GM21447 (cell line): ENCODE data around the gene BAX.

Source experiments
- ATAC-seq: cut with Tn5 transposase; IDR thresholded peaks from one replicate; pipeline ENCODE4 v1.9.1; 2021; ENCODE audit not compliant: unreplicated experiment

BAX gene

GRCh38 chr19:48961673-48962028 lies 7.0 kb downstream of the BAX start:
- no peak for ATAC-seq

DNA sequence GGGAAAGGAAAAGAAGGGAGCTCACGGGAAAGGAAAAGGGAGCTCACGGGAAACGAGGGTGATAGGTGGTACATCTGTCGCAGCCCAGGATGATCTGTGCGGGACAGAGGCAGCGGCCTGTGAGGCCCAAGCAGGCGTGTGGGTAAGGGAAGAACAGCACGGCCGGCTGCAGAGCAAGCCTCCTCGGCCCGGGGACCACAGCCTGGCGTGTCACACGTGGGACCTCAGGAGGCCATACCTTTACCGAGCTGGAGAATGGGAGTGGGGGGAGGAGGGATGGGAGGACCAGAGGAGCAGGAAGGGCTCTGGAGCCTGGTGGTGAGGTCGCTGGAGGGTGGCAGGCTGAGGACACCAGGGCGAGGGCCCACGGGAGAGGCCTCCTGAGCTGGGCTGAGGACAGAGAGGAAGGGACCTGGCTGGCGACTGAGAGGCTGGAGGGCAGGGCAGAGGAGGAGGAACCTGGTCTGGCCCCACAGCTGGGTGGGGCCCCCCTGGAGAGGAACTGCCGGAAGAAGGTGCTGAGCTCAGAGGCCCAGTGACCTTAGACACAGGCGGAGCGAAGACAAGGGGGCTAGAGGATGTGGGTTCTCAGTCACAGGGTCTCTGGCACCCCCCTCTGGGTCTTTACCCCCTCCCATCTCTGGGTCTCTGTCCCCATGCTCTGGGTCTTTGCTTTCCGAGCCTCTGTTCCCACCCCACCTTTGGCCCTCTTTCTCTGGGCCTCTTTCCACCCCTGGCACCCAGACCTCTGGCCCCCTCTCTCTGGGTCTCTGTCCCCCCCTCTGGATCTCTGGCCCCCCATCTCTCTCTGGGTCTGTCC lies 7.6 kb downstream of the BAX start:
- ATAC-seq = no peak

- no peak for ATAC-seq
Measured at GRCh38 chr19:48962849-48963165, 8.1 kb downstream of the BAX start.

DNA sequence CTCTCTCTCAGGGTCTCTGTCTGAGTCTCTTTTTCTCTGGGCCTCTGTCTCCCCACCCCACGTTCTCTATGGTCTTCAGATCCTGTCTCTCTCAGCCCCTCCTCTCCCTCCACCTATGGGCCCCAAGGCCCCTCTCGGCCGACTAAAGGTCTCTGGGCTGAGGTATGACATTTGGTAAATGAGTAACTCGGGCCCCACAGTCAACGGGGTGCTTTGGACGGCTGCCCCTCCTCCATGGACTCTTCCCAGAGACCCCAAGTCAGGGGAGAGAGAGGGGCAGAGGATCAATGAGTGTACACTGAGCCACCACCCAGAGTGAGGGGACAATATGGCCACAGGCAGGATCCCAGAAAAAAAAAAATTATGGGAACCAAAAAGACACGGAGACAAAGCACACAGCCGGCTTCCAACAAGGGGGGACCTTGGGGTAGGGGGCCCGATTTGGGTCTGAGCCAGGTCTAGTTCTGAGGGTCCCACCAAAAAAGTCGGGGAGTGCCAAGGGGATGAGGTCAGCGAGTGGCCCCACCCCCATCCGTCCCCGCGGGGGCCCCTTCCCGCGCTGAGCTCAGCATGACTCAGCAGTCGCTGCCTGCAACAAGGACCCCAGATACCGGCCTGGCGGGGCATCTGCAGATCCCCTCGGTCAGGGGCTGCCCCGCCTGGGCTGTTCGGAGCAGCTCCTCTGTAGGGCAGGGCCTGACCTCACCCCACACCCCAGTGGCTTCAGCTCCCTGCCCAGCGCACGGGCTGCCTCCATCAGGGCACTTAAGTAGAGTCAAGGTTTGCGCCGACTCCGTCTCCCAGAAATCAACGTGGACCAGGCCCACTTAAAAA lies 8.9 kb downstream of the BAX start:
- peak; percentile 32 for ATAC-seq

DNA sequence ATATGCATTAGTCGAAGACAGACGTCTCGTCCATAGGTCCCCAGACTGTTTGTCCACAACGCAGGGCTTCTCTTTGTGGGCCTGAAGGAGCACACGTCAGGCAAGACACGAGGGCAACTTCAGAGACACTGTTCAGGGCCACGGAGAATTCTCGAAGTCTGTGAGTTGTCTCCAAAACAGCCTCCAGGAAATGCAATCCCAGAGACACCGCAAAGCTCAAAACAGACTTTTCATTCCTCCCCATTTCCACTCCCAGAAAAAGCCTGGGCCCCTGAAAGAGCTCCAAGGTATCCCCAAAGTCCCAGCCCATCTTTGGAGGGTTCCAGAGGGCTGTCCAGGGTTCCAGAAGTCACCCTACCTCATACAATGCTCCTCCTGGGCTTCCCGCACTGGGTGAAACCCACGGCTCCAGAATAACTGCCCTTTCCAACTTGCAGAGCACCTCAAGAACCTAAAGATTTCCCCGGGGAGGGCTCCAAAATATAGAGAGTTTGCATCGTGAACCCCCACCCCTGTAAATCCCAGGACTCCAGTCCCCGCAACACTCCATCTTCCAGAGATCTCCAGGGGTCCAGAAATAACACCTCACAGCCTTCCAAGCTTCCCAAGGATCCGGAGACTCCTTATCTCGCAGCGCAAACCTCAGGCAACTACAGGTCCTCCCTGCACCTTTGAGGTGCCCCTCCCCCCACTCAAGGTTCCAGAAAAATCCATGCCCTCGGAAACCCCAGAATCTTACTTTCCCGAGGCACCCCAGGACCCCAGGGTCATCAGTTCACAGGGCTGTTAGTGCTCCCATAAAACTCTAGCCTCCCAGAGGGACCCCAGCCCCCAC lies 9.7 kb downstream of the BAX start:
- ATAC-seq = no peak

- peak; percentile 35 for ATAC-seq
Measured at GRCh38 chr19:48965040-48965805, 10.5 kb downstream of the BAX start, which contains the start of gene FTL. FTL (plus strand) TSS chr19:48965309; CDS start chr19:48965508, 199 bp downstream.

DNA sequence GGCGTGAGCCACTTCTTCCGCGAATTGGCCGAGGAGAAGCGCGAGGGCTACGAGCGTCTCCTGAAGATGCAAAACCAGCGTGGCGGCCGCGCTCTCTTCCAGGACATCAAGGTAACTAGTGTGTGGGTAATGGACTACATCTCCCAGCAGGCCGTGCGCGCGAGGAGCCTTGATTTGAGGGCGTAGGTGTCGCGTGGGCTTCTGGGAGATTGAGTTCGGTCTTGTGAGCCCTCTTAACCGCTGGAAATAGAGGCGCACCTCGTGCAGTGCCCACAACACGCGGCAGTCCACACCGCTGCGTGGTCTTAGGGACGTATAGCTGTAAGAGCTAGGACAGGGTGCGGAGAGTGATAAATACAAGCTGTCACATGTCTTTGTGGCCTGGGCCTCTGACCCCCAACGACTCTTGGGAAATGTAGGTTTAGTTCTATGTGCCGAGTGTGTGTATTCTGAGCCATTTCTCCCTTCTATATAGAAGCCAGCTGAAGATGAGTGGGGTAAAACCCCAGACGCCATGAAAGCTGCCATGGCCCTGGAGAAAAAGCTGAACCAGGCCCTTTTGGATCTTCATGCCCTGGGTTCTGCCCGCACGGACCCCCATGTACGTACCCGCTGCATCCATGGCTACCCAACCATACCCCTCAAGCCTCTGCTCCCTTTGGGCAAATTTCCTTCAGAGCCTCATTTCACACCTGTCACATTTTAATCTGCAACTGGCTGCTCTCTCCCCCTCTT lies 11.3 kb downstream of the BAX start:
- ATAC-seq = peak; percentile 16

- ATAC-seq = no peak
Measured at GRCh38 chr19:48966541-48967345, 12.1 kb downstream of the BAX start.

DNA sequence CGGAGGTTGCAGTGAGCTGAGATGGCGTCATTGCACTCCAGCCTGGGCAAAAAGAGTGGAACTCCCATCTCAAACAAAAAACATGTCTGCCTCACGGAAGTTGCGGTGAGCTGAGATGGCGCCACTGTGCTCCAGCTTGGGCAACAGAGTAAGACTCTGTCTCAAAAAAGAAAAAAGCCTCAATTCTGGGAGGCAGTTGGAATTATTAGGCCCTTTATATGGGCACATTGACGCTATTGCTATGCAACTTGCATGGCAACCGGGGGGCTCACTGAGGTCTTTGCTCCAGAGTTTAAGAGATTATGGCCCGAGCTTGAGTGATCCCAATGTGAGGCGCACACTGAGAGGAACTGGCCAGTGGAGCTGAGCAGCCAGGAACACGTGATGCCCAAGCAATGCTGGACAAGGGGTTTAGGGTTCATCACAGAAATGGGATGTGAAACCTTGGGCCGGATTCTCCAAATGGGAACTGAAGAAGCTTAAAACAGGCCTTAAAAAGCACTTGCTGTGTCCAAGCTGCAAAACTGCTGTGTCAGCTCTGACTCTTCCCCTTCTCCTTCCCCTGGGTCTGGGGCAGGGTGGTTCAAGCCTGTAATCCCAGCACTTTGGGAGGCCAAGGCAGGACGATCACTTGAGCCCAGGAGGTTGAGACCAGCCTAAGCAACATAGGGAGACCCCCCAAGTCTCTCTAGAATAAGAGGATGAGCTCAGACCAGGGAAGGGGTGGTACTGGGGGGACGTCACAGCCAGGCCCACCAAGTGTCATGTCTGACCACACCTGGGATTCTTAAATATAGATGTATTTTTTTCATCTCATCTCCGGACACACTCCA lies 12.9 kb downstream of the BAX start:
- no peak for ATAC-seq

- no peak for ATAC-seq
Measured at GRCh38 chr19:48968179-48968661, 13.5 kb downstream of the BAX start.

DNA sequence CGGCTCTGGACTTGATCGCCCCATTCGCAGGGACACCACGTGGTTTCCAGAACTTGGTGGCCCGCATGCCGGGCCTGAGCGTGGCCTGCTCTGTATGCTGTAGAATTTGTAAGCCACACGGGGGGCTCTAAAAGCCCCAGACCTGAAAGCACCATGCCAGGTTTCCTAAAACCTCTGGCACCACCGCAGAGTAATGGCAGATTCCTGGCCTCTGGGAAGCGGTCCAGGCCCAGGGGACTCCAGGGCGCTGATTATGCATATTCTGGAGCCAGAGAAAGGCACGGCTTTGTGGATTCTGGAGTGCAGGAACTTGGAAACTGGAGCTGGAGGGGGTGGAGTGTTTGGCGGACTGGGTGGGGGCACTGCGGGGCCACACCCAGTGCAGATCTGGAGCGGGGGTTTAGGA lies 14.1 kb downstream of the BAX start:
- ATAC-seq = no peak

GRCh38 chr19:48969276-48970138 lies 14.8 kb downstream of the BAX start:
- no peak for ATAC-seq

- ATAC-seq = no peak
Measured at GRCh38 chr19:48970139-48970766, 15.6 kb downstream of the BAX start.

GRCh38 chr19:48970923-48971395 lies 16.3 kb downstream of the BAX start:
- no peak for ATAC-seq

DNA sequence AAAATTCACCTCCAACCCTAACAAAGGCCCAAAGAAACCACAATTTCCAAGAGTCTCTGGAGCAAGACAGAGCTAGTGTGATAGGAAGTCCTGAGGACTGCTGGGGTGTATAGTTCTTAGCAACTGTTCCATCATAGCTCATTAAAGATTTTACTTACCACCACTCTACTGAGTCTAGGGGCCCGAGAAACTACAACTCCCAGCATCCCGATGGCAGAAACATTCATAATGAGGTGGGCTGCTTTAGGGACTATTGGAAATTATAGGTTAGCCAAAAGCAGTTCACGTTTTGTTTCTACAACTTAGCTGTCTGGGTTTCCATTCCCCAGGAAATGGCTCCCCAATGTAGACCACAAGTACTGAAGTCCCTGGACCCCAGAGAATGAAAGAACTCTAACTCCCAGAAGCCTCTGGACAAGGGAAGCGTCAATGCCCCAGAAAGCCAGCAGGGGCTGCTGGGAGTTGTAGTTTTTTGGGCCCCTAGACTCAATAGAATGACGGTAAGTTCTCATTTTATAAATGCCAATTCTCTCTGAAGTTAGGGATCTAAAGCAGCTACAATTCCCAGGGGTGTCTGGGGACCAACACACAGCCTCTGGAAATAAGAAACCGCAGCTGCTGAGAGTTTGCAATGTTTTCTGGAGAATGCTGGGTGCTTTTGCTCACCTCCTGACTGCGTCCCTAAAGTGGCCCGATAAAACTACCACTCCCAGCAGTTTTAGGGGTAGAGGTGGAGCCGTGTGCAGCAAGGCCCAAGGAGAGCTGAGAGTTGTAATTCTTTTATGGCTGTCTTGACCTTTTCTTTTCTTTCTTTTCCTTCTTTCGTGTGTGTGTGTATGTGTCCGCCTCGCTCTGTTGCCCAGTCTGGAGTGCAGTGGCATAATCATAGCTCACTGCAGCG lies 21.5 kb downstream of the BAX start:
- no peak for ATAC-seq

DNA sequence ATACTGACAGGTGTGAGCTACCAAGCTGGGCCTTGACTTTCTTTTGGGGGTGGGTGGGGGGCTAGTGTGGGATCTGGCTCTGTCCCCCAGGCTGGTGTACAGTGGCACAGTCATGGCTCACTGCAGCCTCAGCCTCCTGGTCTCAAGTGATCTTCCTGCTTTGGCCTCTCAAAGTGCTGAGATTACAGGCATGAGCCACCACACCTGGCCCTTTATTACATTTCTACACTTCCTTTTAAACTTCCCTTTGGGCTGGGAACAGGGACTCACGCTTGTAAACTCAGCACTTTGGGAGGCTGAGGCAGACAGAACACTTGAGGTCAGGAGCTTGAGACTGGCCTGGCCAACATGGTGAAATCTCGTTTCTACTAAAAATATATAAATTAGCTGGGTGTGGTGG lies 22.4 kb downstream of the BAX start:
- no peak for ATAC-seq
